Activated naive CD8-positive, alpha-beta T cell treated with anti-CD3 and anti-CD28 coated beads for 36 hours (primary cell): ENCODE data around the gene KCNAB2. TPM values are rescaled to one million over a fixed set of nuclear protein-coding genes. Genes with fewer than 3 reads are reported as not detected.
"Not testable (repeated sequence)": the region's sequence is repeated elsewhere in the genome, so short reads cannot be mapped to it uniquely, and the experiment has no call there.

Experiments used
- DNase-seq: peaks from one replicate; pipeline ENCODE4 v3.0.0; 2021
- H3K27ac Mint-ChIP-seq: one replicate; pipeline ENCODE4 v1.8.0; 2022; ENCODE audit warnings: mild to moderate bottlenecking, moderate library complexity, mixed read lengths
- H3K27me3 Mint-ChIP-seq: one replicate; pipeline ENCODE4 v1.8.0; 2022; ENCODE audit warnings: mild to moderate bottlenecking, mixed read lengths
- H3K36me3 Mint-ChIP-seq: one replicate; pipeline ENCODE4 v1.8.0; 2021; ENCODE audit warnings: mild to moderate bottlenecking, mixed read lengths
- H3K4me1 Mint-ChIP-seq: one replicate; pipeline ENCODE4 v1.8.0; 2021; ENCODE audit warnings: mixed read lengths
- H3K4me3 Mint-ChIP-seq: one replicate; pipeline ENCODE4 v1.8.0; 2022; ENCODE audit warnings: mild to moderate bottlenecking, moderate library complexity, mixed read lengths
- H3K9me3 Mint-ChIP-seq: one replicate; pipeline ENCODE4 v1.8.0; 2022; ENCODE audit warnings: mixed read lengths
- total RNA-seq, 2 experiments: library from RNA; stranded (reverse); gene quantifications; one replicate each; pipeline ENCODE4 v1.2.3, GENCODE V29; 2021

Gene KCNAB2
- total RNA-seq, 2 experiments from 2014 or later = 209 to 218 TPM

DNA sequence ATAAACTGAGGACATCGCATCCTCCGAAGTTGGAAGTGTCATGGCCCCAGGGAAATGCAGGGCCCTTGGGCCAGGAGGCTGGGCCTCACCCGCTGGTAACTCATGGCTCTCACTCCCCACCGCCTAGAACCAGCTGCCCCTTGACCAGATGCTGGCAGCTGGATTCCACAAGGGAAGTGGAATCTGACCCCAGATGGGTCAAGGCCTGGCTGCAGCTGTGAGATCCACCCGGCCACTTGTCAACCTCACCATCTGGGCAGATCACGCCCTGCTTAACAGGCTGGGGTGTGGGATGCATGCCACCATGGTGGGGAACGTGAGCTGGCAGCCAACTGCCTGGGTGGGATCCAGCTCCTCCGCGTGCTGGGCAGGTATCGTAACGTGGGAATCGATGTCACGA lies 25.5 kb downstream of the KCNAB2 start:
- H3K4me3 Mint-ChIP-seq = no peak overlapping the region
- peaks cover 5% of the 10 kb centered on the region for H3K36me3 Mint-ChIP-seq
- H3K27me3 Mint-ChIP-seq = no peaks in the 10 kb centered on the region
- no peak for DNase-seq
- H3K4me1 Mint-ChIP-seq = no peaks in the 10 kb centered on the region
- no peaks in the 10 kb centered on the region for H3K9me3 Mint-ChIP-seq
- H3K27ac Mint-ChIP-seq = no peak overlapping the region

DNA sequence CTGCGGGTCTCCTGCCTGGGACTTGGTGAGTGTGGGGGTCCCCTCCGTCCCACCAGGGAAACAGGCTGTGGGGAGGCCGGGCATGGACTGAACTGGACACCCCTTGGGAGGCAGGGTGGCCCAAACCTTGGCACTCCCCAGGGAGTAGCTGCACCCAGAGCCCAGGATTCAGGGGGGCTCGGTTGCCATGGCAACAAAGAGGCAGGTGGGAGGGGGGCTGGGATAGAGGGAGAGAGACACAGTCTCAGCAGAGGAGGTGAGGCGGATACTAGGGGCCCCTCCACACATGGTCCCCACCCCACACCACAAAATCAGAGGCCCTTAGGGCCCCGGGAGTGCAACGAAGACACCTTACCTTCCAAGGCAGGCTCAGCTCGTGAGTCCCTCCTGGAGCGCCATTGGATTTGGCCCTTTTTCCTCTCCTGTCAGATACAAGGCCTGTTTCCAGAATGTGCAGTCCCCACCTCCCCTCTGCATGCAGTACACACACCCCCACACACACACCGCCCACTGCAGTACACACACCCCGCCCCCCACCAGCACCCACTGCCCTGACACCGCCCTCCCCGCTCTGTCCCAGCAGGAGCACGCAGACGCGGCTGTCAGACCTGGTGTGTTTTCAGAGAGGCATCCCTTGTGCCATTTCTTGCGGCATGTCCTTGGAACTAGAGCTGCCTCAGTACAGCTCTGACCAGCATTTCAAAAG lies 27.2 kb downstream of the KCNAB2 start:
- Mint-ChIP-seq H3K4me1 (no peaks in the 10 kb centered on the region), H3K27me3 (no peaks in the 10 kb centered on the region), H3K4me3 (no peak overlapping the region), H3K27ac (no peak overlapping the region), H3K9me3 (no peaks in the 10 kb centered on the region), H3K36me3 (peaks cover 7% of the 10 kb centered on the region)
- no peak for DNase-seq

- Mint-ChIP-seq H3K4me1 (no peaks in the 10 kb centered on the region), H3K27ac (no peak overlapping the region), H3K27me3 (no peaks in the 10 kb centered on the region), H3K9me3 (no peaks in the 10 kb centered on the region), H3K4me3 (no peak overlapping the region), H3K36me3 (peaks cover 8% of the 10 kb centered on the region)
- DNase-seq = no peak
These were observed 27.9 kb downstream of the KCNAB2 start for GRCh38 chr1:6073480-6074053.

GRCh38 chr1:6074192-6074901 lies 28.7 kb downstream of the KCNAB2 start:
- no peaks in the 10 kb centered on the region for H3K27me3 Mint-ChIP-seq
- no peak overlapping the region for H3K27ac Mint-ChIP-seq
- DNase-seq = no peak
- no peak overlapping the region for H3K4me3 Mint-ChIP-seq
- H3K9me3 Mint-ChIP-seq = no peaks in the 10 kb centered on the region
- peaks cover 10% of the 10 kb centered on the region for H3K36me3 Mint-ChIP-seq
- H3K4me1 Mint-ChIP-seq = no peaks in the 10 kb centered on the region

DNA sequence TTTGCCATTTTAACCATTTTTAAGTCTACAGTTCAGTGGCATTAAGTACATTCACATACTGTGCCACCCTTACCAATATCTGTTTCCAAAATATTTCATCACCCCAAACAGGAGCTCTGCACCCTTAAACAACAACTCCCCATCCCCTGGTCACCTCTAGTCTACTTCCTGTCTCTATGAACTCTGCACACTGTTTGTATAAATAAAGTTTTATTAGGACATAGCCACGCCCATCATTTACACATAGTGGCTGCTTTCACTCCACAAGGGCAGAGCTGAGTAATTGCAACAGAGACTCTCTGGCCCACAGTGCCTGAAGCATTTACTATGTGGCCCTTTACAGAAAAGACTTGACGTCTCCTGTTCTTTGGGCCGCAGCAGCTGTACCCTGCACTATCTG lies 30.1 kb downstream of the KCNAB2 start:
- Mint-ChIP-seq H3K27ac (no peak overlapping the region), H3K36me3 (peaks cover 13% of the 10 kb centered on the region), H3K27me3 (no peaks in the 10 kb centered on the region), H3K4me1 (no peaks in the 10 kb centered on the region), H3K9me3 (no peaks in the 10 kb centered on the region), H3K4me3 (no peak overlapping the region)
- DNase-seq = no peak

DNA sequence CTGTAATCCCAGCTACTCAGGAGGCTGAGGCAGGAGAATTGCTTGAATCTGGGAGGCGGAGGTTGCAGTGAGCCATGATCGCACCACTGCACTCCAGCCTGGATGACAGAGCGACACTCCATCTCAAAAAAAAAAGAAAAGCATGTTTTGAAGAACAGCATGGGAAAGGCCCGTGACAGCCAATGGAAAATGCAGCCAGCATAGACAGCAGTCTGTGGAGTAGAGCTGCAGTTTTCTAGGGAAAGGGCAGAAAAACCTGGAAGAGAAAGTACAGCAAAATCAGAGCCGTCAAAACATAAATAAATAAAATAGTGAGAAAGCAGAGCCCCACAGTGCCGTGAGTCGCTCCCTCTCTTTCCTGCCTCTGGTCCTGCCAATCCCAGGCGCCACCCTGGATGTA lies 31.4 kb downstream of the KCNAB2 start:
- H3K27ac Mint-ChIP-seq, H3K9me3 Mint-ChIP-seq, H3K4me1 Mint-ChIP-seq, H3K27me3 Mint-ChIP-seq, DNase-seq, H3K4me3 Mint-ChIP-seq: not testable (repeated sequence)
- H3K36me3 Mint-ChIP-seq = peaks cover 11% of the 10 kb centered on the region

GRCh38 chr1:6077506-6077905 lies 31.8 kb downstream of the KCNAB2 start:
- Mint-ChIP-seq H3K4me1 (no peaks in the 10 kb centered on the region), H3K27me3 (no peaks in the 10 kb centered on the region), H3K27ac (no peak overlapping the region), H3K9me3 (no peaks in the 10 kb centered on the region), H3K36me3 (peaks cover 10% of the 10 kb centered on the region), H3K4me3 (no peak overlapping the region)
- DNase-seq = no peak

DNA sequence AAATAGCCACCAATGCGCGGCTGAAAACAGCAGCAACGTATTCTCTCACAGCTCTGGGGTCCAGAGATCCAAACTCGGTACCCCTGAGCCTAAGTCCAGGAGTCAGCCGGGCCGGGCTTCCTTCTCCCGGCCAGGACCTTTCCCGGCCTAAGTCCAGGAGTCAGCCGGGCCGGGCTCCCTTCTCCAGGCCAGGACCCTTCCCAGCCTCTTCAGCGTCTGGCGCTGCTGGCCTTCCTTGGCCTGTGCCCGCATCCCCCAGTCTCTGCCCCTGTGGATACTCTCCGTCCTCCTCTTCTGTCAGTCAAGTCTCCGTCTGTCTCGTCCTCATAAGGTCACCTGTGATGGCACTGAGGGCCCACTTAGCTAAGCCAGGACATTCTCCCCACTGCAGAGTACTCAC lies 32.2 kb downstream of the KCNAB2 start:
- H3K27me3 Mint-ChIP-seq = no peaks in the 10 kb centered on the region
- peaks cover 10% of the 10 kb centered on the region for H3K36me3 Mint-ChIP-seq
- no peak overlapping the region for H3K4me3 Mint-ChIP-seq
- H3K4me1 Mint-ChIP-seq = no peaks in the 10 kb centered on the region
- H3K27ac Mint-ChIP-seq = no peak overlapping the region
- DNase-seq = no peak
- no peaks in the 10 kb centered on the region for H3K9me3 Mint-ChIP-seq

DNA sequence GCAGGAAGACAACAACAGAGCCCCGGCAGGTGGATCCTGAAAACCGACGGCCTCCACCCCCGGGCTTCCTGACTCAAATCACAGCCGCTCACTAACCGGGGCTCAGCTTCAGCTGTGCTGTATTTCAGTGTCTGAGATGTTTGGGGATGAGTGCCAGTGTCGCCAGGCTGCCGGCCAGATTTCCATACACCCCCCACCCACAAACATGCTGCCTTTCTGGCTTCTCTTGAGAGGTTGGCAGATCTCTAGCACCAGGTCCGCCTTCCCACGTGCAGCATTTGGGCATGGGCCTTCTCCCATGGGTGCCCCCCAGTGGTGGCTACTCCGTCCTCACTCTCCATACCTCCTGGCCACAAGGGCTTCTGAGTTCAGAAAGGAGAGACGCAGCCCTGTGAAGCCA lies 34.8 kb downstream of the KCNAB2 start:
- no peak for DNase-seq
- Mint-ChIP-seq H3K4me3 (no peak overlapping the region), H3K9me3 (no peaks in the 10 kb centered on the region), H3K4me1 (no peaks in the 10 kb centered on the region), H3K36me3 (peaks cover 8% of the 10 kb centered on the region), H3K27me3 (no peaks in the 10 kb centered on the region), H3K27ac (no peak overlapping the region)

GRCh38 chr1:6081901-6082300 lies 36.2 kb downstream of the KCNAB2 start:
- Mint-ChIP-seq H3K36me3 (peaks cover 8% of the 10 kb centered on the region), H3K9me3 (no peaks in the 10 kb centered on the region)

GRCh38 chr1:6082430-6082971 lies 36.8 kb downstream of the KCNAB2 start:
- H3K36me3 Mint-ChIP-seq = peaks cover 8% of the 10 kb centered on the region
- no peaks in the 10 kb centered on the region for H3K27me3 Mint-ChIP-seq
- no peaks in the 10 kb centered on the region for H3K4me1 Mint-ChIP-seq
- H3K9me3 Mint-ChIP-seq = no peaks in the 10 kb centered on the region
- H3K4me3 Mint-ChIP-seq = no peak overlapping the region
- H3K27ac Mint-ChIP-seq = no peak overlapping the region
- no peak for DNase-seq

More at GRCh38 chr1:6081901-6082300, 36.2 kb downstream of the KCNAB2 start:
- Mint-ChIP-seq H3K27me3 (no peaks in the 10 kb centered on the region), H3K27ac (no peak overlapping the region), H3K4me1 (no peaks in the 10 kb centered on the region), H3K4me3 (no peak overlapping the region)
- no peak for DNase-seq

- Mint-ChIP-seq H3K4me1 (peaks cover 1% of the 10 kb centered on the region), H3K36me3 (peaks cover 7% of the 10 kb centered on the region), H3K27ac (no peak overlapping the region), H3K4me3 (no peak overlapping the region), H3K9me3 (no peaks in the 10 kb centered on the region), H3K27me3 (no peaks in the 10 kb centered on the region)
- DNase-seq = no peak
These were observed 37.7 kb downstream of the KCNAB2 start for GRCh38 chr1:6083385-6083784.

GRCh38 chr1:6083801-6084446 lies 38.2 kb downstream of the KCNAB2 start:
- Mint-ChIP-seq H3K36me3 (peaks cover 7% of the 10 kb centered on the region), H3K4me3 (no peak overlapping the region), H3K27ac (no peak overlapping the region), H3K4me1 (peaks cover 1% of the 10 kb centered on the region), H3K9me3 (no peaks in the 10 kb centered on the region), H3K27me3 (no peaks in the 10 kb centered on the region)
- no peak for DNase-seq

DNA sequence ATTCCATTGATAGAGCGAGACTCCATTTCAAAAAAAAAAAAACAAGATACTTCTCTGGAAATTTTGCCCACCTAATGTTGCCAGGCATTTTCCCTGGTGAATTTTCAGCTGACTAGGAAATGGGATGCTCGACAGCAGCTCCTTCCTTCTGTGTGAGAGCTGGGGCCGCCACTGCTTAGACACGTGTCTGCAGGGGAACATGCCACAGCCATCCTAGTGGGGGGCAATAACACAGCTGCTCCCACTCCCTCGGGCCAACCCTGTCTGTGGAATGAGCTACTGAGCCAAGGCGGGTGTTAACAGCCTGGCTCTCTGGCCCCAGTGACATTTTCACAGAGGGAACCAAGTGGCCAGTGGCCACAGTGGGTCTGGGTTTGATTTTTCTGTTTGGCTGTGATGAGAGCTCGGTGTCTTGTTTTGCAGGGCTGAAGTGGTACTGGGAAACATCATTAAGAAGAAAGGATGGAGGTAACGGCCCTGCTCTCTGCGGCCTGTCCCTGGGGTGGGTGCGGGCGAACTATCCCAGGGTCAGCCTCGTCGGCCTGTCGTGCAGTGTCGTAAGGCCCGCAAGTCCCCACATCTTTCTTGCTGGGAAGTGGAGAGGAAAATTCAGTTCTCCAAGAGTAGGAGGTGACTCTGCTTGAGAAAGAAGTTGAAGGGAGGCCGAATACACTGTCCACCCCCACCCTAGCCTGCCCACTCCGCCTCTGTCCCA lies 39.2 kb downstream of the KCNAB2 start:
- H3K36me3 Mint-ChIP-seq = peaks cover 5% of the 10 kb centered on the region

GRCh38 chr1:6085666-6086065 lies 40.0 kb downstream of the KCNAB2 start:
- Mint-ChIP-seq H3K4me3 (no peak overlapping the region), H3K9me3 (no peaks in the 10 kb centered on the region), H3K27ac (no peak overlapping the region), H3K27me3 (no peaks in the 10 kb centered on the region), H3K36me3 (peaks cover 5% of the 10 kb centered on the region), H3K4me1 (peaks cover 1% of the 10 kb centered on the region)
- no peak for DNase-seq

More for the DNA sequence above, 39.2 kb downstream of the KCNAB2 start:
- H3K27ac Mint-ChIP-seq = no peak overlapping the region
- H3K4me3 Mint-ChIP-seq = no peak overlapping the region
- H3K27me3 Mint-ChIP-seq = no peaks in the 10 kb centered on the region
- no peak for DNase-seq
- H3K4me1 Mint-ChIP-seq = peaks cover 1% of the 10 kb centered on the region
- no peaks in the 10 kb centered on the region for H3K9me3 Mint-ChIP-seq
